Activated CD8-positive, alpha-beta T cell treated with anti-CD3 and anti-CD28 coated beads for 36 hours (primary cell): ENCODE results near the gene TSPO2. TPM values are rescaled to one million over a fixed set of nuclear protein-coding genes. Genes with fewer than 3 reads are reported as not detected.

ENCODE experiments used
- ATAC-seq: fragments of 200-7000 bp; cut with Tn5 transposase; one replicate; pipeline ENCODE4 v1.10.0; 2021; ENCODE audit warnings: mild to moderate bottlenecking, moderate library complexity
- CTCF ChIA-PET: fragments of 350-600 bp; sonication (Branson Sonifier 250); formaldehyde crosslinking; loops from one replicate; lab custom pipeline; 2021; ENCODE audit warnings: antibody characterized with exemption; lab: Charles Lee
- POLR2A ChIA-PET: fragments of 350-600 bp; sonication (Branson Sonifier 250); formaldehyde crosslinking; loops from one replicate; lab custom pipeline; 2021; ENCODE audit warnings: antibody characterized with exemption; lab: Charles Lee
- DNase-seq: peaks from one replicate; pipeline ENCODE4 v3.0.0-alpha.2; 2020
- H3K27ac Mint-ChIP-seq: one replicate; pipeline ENCODE4 v1.8.0; 2021; ENCODE audit warnings: mild to moderate bottlenecking, mixed read lengths
- H3K27me3 Mint-ChIP-seq: one replicate; pipeline ENCODE4 v1.8.0; 2021; ENCODE audit warnings: mixed read lengths
- H3K36me3 Mint-ChIP-seq: one replicate; pipeline ENCODE4 v1.8.0; 2021; ENCODE audit warnings: low read depth, mixed read lengths
- H3K4me1 Mint-ChIP-seq: one replicate; pipeline ENCODE4 v1.8.0; 2021; ENCODE audit warnings: low read depth, mixed read lengths
- H3K4me3 Mint-ChIP-seq: one replicate; pipeline ENCODE4 v1.8.0; 2021; ENCODE audit warnings: mild to moderate bottlenecking, moderate library complexity, mixed read lengths
- H3K9me3 Mint-ChIP-seq: one replicate; pipeline ENCODE4 v1.8.0; 2021; ENCODE audit warnings: mixed read lengths
- intact Hi-C: fragments of 100-400 bp; cut with micrococcal nuclease; formaldehyde crosslinking; loops from one replicate; pipeline ENCODE4 v1.10.0; 2022
- total RNA-seq, 2 experiments: library from RNA; stranded (reverse); gene quantifications; one replicate each; pipeline ENCODE4 v1.2.3, GENCODE V29; 2021
- TF ChIP-seq, protein P1 (sequence below): fragments of 200-600 bp; IDR thresholded peaks from one replicate; pipeline ENCODE4 v1.8.0; 2022; ENCODE audit warnings: antibody characterized with exemption, mild to moderate bottlenecking

The TSPO2 gene
- total RNA-seq, 2 experiments from 2014 or later: not detected

DNA sequence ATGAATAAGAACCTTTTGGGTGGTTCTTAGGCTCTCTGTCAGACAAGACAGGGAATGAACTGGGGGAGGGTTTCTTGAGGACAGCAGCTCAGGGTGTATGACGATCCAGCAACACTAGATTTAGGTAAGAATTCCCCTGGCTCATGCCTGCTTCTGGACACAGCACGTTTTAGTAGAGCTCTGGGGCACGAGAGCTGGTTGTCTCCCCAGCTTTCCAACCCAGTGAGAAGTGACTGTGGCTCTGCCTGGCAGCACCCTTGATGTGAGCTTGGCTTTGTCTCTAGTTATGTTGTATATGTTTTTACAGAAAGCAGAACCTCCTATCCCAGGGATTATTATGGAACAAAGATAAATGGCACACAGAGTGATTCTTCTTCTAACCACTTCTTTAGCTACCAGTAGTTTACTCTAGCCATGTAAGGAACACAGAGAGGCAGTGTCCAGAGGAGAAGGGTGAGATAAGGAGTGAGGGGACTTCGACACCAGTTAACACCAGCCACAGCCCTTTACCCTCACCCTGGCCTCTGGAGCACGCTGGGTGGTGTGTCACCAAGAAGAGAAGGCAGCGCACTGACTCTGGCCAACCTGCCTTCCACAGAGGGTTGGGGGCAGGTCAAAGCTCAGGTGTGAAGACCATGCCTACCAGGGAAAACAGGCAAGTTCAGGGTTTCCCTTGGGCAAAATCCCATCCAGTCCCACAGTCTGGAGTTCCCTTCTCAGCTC is 14.7 kb downstream of the TSPO2 start:
- H3K27me3 Mint-ChIP-seq: no peaks in the 10 kb centered on the region
- no peak overlapping the region for H3K4me3 Mint-ChIP-seq
- no peak overlapping the region for H3K27ac Mint-ChIP-seq
- H3K4me1 Mint-ChIP-seq: peaks cover 9% of the 10 kb centered on the region
- intact Hi-C loops: no loop called here
- ATAC-seq (no peak), DNase-seq (no peak)
- CTCF ChIA-PET: interaction anchor here (0.8 to 6.7 kb wide), 8 partner anchors 12 to 281 kb away, joined by 3 to 47 read pairs (median 4); partner anchors contain the start of gene UNC5CL
- TF ChIP-seq, protein P1, sequence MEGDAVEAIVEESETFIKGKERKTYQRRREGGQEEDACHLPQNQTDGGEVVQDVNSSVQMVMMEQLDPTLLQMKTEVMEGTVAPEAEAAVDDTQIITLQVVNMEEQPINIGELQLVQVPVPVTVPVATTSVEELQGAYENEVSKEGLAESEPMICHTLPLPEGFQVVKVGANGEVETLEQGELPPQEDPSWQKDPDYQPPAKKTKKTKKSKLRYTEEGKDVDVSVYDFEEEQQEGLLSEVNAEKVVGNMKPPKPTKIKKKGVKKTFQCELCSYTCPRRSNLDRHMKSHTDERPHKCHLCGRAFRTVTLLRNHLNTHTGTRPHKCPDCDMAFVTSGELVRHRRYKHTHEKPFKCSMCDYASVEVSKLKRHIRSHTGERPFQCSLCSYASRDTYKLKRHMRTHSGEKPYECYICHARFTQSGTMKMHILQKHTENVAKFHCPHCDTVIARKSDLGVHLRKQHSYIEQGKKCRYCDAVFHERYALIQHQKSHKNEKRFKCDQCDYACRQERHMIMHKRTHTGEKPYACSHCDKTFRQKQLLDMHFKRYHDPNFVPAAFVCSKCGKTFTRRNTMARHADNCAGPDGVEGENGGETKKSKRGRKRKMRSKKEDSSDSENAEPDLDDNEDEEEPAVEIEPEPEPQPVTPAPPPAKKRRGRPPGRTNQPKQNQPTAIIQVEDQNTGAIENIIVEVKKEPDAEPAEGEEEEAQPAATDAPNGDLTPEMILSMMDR: no peak
- POLR2A ChIA-PET: interaction anchor here (1.5 kb wide), 1 partner anchor 10 kb away, joined by 3 read pairs; no protein-coding TSS in a partner anchor
- H3K36me3 Mint-ChIP-seq: peaks cover 7% of the 10 kb centered on the region
- no peaks in the 10 kb centered on the region for H3K9me3 Mint-ChIP-seq

DNA sequence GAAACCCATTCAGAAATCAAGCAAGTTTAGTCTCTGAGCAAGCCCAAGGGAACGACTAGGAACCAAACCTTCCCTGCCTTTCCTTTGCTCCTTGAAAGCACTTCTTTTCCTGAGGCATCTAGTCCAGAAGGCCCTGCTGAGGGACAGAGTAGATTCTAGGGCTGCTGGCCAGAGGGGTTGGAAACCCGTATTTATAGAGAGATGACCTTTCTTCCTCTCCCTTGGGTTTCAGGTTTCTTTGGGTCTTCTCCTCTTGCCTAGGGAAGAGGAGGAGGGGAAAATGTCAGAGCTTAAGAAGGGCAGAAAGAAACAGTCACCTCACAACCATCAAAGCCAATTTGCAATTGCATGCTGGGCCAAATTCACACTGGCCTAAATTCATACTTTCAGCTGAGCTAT is 16.5 kb downstream of the TSPO2 start:
- no peak overlapping the region for H3K4me3 Mint-ChIP-seq
- CTCF ChIA-PET: interaction anchor here (1.0 to 3.2 kb wide), 5 partner anchors 9 to 30 kb away, joined by 3 to 14 read pairs (median 6); partner anchors contain the start of gene UNC5CL
- intact Hi-C loops: no loop called here
- H3K27ac Mint-ChIP-seq: no peak overlapping the region
- POLR2A ChIA-PET: no interaction called here
- DNase-seq (no peak), ATAC-seq (no peak)
- TF ChIP-seq, protein P1: no peak
- H3K4me1 Mint-ChIP-seq: peaks cover under 1% of the 10 kb centered on the region
- peaks cover 6% of the 10 kb centered on the region for H3K36me3 Mint-ChIP-seq
- H3K9me3 Mint-ChIP-seq: no peaks in the 10 kb centered on the region
- H3K27me3 Mint-ChIP-seq: no peaks in the 10 kb centered on the region

GRCh38 chr6:41059556-41059955 is 17.3 kb downstream of the TSPO2 start:
- ATAC-seq (no peak), DNase-seq (no peak)
- H3K27me3 Mint-ChIP-seq: no peaks in the 10 kb centered on the region
- no peaks in the 10 kb centered on the region for H3K9me3 Mint-ChIP-seq
- peaks cover 10% of the 10 kb centered on the region for H3K36me3 Mint-ChIP-seq
- ChIA-PET CTCF (interaction anchor here (1.0 to 3.2 kb wide), 5 partner anchors 8 to 31 kb away, joined by 3 to 14 read pairs (median 6); partner anchors contain the start of gene UNC5CL), POLR2A (interaction anchor here (0.9 kb wide), 1 partner anchor 10 kb away, joined by 3 read pairs; no protein-coding TSS in a partner anchor)
- H3K27ac Mint-ChIP-seq: no peak overlapping the region
- H3K4me3 Mint-ChIP-seq: no peak overlapping the region
- TF ChIP-seq, protein P1: no peak
- intact Hi-C loops: no loop called here
- peaks cover 5% of the 10 kb centered on the region for H3K4me1 Mint-ChIP-seq

DNA sequence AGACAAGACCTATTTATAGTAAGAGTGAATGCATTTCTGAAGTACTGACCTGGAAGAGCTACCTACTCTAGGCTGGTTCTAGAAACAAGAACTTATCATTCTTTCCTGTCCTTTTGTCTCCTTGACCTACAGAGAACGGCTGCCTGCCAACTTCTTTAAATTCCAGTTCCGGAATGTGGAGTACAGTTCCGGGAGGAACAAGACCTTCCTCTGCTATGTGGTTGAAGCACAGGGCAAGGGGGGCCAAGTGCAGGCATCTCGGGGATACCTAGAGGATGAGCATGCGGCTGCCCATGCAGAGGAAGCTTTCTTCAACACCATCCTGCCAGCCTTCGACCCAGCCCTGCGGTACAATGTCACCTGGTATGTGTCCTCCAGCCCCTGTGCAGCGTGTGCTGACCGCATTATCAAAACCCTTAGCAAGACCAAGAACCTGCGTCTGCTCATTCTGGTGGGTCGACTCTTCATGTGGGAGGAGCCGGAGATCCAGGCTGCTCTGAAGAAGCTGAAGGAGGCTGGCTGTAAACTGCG is 19.0 kb downstream of the TSPO2 start:
- TF ChIP-seq, protein P1: no peak
- no peak overlapping the region for H3K27ac Mint-ChIP-seq
- no peaks in the 10 kb centered on the region for H3K27me3 Mint-ChIP-seq
- no peaks in the 10 kb centered on the region for H3K9me3 Mint-ChIP-seq
- no peak for ATAC-seq
- ChIA-PET POLR2A (no interaction called here), CTCF (interaction anchor here (2.3 to 3.2 kb wide), 2 partner anchors 9 to 33 kb away, joined by 14 read pairs; no protein-coding TSS in a partner anchor)
- DNase-seq: no peak
- no peak overlapping the region for H3K4me3 Mint-ChIP-seq
- H3K4me1 Mint-ChIP-seq: peaks cover 11% of the 10 kb centered on the region
- peaks cover 18% of the 10 kb centered on the region for H3K36me3 Mint-ChIP-seq
- intact Hi-C loops: no loop called here

DNA sequence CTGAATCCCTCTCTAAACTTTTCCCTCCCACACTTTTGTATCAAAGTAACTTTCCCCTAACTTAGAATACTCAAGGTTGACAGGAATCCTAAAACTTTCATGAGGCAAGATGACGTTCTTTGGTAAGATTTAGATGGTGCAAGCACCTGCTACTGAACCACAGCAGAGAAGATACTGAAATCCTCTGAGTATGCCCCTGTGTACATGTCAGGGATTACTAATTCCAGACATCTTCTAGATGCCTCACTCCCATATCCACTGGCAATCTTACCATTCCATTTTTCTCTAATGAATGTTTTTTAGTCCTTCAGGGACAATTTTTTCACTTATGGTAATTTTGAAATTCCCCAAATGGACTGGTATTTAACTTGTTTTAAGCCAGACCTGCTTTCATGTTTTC is 19.8 kb downstream of the TSPO2 start:
- intact Hi-C loops: no loop called here
- CTCF ChIA-PET: interaction anchor here (2.3 kb wide), 1 partner anchor 34 kb away, joined by 14 read pairs; no protein-coding TSS in a partner anchor
- H3K36me3 Mint-ChIP-seq: peaks cover 26% of the 10 kb centered on the region
- no peak for ATAC-seq
- no peak for DNase-seq
- no peak overlapping the region for H3K4me3 Mint-ChIP-seq
- H3K4me1 Mint-ChIP-seq: peaks cover 16% of the 10 kb centered on the region
- TF ChIP-seq, protein P1: no peak
- H3K27me3 Mint-ChIP-seq: no peaks in the 10 kb centered on the region
- POLR2A ChIA-PET: interaction anchor here (1.4 kb wide), 1 partner anchor 17 kb away, joined by 3 read pairs; no protein-coding TSS in a partner anchor
- no peaks in the 10 kb centered on the region for H3K9me3 Mint-ChIP-seq
- H3K27ac Mint-ChIP-seq: no peak overlapping the region
